Measurements from ENCODE around the gene PHF11. TPM values are rescaled to one million over a fixed set of nuclear protein-coding genes. Genes with fewer than 3 reads are reported as not detected.
"Not testable (repeated sequence)": the region's sequence is repeated elsewhere in the genome, so short reads cannot be mapped to it uniquely, and the experiment has no call there.

PHF11 gene
- total RNA-seq: 14.5 and 20.9 TPM in 2 replicates
- polyA plus RNA-seq (2012): 13.4 TPM

DNA sequence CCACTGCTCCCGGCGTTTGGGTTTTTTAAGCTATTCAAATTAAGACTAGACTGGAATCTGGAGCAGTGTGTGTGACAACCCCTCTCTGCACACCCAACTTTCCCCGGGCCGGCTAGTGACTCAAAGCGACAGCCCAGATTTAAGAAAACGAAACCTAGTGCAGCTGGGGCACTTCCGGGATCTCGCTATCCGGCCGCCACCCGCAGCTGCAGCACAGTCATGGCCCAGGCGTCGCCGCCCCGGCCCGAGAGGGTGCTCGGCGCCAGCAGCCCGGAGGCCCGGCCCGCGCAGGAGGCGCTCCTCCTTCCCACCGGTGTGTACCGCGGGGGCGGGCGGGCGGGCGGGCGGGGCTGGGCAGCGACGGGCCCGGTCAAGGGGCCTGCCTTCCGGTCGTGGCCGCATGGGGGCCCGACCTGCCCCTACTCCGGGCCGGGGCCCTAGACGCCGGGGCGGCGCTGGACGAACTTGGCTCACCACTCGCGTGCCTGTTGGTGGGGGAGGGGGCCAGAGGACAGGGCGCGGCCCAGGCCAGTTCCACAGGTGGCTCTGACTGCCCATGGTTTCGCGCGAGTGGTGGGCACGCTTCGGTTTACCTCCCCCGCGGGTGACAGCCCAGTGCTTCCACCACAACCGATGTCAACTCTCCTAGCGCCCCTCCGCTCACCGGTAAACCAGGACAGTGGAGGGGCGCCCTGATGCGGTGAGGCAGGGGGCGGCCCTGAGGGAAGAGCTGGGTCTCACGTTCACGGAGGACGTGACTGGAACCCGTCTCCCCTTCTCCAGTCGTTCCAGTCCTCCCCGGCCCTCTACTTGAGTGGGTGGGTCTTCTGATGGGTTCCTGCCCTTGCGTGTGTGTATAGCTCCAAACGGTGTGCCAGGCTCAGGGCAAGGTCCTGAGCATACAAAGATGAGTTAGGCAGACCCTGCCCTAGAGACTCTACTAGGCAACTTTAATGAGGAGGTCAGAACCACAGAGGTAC, at the start of gene PHF11:
TSS of gene PHF11 (plus strand) at position 171 of the 980 bp plus-strand sequence. CDS start at position 220, 49 bp downstream.
- DNase-seq (ENCODE audit: low read depth): peak; percentile 80

DNA sequence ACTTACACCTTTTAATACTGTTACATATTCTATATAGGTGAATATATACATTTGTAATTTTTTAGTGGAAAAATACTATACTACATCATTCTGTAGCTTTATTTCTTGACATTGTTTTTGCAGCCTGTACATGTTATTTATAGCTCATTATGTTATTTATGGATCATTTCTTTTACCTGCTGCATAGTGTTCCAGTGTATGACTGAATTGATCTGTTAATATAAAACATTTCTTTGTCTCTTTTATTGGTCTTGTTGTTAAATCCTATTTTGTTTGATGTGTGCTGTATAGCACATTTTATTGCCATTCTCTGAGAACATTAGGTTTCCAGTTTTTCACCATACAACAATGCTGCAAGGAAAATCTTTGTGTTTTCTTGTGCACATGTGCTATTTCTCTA, 49.3 kb upstream of the PHF11 start:
- no peak for DNase-seq (ENCODE audit: low read depth)

DNA sequence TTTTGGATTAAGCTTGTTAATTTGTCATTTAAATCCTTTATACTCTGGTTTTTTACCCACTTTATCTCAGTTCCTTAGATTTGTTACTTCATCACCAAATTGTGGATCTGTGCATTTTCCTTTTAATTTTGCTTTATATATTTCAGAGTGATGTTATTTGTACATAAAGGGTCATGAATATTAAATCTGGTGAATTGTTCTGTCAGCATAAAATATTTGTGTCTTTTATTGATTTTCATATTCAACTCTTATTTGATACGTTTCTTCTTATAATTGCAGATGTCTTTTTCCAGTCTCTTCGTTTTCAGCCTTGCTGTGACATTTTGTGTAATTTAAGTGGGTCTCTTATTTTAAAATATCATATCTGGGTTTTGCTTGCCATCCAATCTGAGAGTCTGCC, 47.0 kb upstream of the PHF11 start:
- no peak for DNase-seq (ENCODE audit: low read depth)

DNA sequence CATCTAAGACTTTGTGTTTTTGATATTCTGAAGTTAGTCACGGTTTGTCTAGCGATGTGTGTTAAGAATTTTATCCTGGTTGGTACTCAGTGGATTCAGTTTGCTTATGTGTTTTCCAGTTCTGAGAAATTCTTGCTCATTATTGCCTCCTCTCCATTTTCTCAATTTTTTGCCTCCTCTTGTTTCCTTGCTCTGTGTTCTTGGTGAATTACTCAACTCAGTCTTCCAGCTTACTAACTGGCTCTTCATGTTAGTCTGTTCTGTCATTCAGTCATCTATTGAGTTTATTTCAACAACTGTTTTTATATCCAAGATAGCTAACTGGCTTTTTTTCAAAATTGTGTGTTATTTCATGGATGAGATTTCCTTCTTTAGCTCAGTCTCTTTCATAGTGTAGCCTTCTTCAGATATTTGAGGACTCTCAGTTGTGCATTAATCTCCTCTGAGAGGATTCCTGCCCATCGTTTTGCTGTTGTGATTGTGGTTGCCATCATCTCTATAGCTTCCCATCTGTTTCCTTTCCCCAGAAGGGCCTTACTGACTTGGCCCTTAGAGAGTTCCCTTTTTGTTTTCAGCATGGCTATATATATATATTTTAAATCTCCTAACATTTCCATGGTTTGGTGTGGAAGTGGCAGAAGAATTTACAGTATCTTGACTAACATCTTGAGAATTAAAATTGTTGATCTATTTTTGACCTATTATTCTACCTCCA, 45.5 kb upstream of the PHF11 start:
- DNase-seq (ENCODE audit: low read depth): no peak

DNA sequence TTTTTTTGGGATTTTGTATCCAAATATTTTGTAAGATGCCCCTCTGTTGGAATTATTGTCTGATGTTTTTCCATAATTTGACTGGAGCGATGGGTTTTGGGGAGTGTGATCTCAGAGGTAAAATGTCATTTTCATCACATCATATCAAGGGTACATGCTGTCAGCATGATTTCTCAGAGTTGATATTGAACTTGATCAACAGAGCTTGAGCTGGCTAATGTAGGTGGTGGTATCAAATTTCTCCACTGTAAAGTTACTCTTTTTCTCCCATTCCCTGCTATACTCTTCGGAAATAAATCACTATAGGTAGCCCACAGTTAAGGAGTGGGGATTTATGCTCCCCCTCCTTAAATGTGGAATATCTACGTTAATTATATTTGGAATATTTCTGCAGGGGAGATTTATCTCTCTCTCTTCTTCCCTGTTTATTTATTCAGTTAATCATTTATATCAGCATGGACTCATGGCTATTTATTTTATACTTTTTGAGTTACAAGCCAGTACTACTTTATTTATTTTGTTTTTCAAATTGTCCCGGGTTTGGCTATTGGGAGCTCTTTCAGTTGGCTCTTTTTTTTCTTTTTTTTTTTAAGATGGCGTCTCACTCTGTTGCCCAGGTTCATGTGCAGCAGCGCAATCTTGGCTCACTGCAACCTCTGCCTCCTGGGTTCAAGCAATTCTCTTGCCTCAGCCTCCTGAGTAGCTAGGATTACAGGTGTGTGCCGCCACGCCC, 42.9 kb upstream of the PHF11 start:
- no peak for DNase-seq (ENCODE audit: low read depth)

DNA sequence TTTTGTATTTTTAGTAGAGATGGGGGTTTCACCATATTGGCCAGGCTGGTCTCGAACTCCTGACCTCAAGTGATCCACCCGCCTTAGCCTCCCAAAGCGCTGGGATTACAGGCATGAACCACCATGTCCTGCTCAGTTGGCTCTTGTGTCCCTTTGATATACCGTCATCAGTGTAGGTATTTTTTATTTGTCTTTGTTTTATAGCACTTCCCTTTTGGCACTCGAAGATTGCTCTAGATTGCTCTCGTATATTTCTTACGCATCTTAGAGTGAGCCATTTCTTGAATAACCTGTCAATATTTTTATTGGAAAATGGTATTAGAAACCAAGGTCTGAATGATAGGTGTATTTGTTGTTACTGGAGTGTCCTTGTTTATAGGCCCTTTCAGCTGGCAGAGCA, 42.3 kb upstream of the PHF11 start:
- no peak for DNase-seq (ENCODE audit: low read depth)

DNA sequence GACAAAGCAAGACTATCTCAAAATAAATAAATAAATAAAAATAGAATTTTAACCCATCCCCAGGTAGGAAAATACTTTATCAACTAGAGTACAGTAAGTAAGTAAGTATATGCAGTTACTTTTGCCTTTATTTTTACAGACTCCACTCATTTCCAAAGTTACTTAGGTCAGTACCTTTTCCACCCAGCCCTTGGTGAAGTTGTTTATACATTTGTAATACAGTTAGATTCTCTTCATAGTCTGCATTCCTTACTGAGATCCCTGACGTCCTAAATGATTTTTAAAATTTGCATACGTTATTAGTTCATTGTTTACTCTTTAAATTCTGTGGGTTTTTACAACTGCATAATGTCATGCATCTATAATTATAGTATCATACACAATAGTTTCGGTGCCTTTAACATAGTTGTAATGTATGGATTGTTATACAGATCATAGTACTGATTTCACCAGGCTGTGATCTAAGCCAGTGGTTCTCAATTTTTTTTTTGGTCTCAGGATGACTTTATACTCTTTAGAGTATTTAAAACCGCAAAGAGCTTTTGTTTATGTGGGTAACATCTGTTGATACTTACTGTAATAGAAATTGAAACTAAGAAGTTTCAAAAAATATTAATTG, 41.3 kb upstream of the PHF11 start:
- DNase-seq (ENCODE audit: low read depth): no peak

DNA sequence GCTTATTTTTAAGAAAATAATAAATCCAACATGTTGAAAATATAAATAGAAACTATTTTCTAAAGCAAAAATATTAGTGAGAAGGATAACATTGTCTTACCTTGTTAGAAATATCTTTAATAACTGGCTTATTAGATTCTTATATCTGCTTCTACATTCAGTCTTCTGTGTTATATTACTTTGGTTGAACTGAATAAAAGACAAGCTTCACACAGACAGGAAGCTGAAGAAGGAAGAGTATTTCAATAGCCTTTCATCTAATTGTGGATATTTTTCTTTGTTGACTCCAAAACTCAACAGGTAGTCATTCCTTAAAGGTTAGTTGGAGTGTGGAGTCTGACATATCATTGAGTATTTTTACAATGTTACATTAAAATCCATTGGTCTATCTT, 40.8 kb upstream of the PHF11 start:
- no peak for DNase-seq (ENCODE audit: low read depth)

DNA sequence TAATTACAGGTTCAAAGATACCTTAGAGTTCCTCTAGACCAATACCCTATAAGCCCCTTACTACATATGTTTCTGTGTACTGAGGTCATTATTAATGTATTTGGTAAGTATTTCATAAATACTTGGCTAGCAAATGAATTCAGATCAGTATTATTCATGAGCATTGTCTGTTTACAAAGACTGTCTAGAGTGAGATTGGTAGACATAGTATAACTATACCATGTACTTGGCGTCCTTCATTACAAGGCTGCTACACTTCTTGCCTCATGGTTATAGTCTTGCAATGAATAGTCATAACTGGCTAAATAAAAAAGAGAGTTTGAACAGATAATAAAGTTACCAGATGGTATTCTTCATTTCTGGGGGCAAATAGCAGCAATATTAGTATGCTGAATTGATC, 39.6 kb upstream of the PHF11 start:
- no peak for DNase-seq (ENCODE audit: low read depth)

DNA sequence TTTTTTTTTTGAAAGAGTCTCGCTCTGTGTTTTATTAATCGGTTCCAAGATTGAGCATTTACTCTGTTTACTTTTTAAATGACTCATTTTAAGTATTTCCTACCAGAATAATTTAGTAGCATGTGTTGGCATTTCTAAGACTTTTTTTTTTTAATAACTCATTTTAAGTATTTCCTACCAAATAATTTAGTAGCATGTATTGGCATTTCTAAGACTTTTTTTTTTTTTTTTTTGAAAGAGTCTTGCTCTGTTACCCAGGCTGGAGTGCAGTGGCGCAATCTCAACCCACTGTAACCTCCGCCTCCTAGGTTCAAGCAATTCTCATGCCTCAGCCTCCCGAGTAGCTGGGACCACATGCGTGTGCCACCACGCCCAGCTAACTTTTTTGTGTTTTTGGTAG, 38.5 kb upstream of the PHF11 start:
- DNase-seq (ENCODE audit: low read depth): no peak

DNA sequence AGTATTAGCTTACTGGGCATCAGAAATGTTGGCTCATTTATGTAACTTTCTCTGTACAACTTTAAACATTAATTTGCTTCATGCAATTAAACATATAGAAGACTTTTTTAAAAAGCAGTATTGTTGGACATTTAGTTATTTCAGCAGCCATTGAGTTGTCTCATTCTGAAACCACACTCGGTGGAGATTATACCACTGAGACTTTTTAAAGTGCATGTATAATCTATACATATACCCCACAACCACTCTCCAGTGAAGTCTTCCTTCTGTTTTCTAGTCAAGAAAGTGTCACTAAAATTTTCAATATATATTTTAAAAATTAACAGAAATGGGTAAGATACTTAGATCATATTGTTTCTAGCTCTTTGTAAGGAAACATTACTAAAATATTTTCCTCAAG, 36.2 kb upstream of the PHF11 start:
- no peak for DNase-seq (ENCODE audit: low read depth)

DNA sequence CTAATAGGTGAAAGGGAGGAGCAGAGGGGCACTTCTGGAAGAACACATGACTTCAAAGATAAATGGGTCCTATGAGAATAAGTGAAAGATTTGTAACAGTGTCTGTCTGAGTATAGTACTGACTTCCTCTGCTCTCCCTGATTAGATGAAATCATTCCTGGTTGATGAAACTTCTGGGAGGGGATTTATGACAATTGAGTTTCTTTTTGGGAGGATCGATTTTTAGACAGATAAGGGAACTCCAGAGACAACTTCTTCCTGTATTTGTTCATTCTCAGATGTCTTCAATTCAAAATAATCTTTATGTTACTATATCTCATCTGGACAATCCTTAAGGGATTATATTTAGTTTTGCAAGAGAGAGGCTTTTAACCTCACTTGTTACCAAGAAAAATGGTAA, 31.7 kb upstream of the PHF11 start:
- no peak for DNase-seq (ENCODE audit: low read depth)

DNA sequence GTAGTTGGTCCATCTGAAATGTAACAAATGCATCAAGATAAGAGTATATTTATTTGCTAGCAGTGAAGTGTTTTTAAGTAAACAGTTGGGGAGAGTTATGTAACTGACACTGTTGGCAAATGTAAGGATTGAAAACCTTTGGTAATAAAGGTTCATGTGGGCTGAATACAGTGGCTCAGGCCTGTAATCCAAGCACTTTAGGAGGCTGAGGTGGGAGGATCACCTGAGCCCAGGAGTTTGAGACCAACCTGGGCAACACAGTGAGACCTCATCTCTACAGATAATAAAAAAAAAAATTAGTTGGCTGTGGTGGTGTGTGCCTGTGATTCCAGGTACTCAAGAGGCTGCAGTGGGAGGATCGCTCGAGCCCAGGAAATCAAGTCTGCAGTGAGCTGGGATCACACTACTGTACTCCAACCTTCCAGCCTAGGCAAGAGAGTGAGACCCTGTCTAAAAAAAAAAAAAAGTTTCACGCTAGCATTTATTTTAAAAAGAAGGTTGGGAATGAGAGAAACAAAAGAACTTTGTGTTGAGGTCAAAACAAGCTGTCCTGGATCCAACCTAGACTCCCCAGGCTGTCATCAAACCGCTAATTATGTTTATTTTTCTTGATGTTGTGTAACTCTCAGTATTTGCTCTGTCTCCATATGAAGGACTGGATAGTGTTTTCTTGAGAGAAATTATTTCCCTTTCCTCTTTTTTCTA, 31.0 kb upstream of the PHF11 start:
- DNase-seq (ENCODE audit: low read depth): no peak

DNA sequence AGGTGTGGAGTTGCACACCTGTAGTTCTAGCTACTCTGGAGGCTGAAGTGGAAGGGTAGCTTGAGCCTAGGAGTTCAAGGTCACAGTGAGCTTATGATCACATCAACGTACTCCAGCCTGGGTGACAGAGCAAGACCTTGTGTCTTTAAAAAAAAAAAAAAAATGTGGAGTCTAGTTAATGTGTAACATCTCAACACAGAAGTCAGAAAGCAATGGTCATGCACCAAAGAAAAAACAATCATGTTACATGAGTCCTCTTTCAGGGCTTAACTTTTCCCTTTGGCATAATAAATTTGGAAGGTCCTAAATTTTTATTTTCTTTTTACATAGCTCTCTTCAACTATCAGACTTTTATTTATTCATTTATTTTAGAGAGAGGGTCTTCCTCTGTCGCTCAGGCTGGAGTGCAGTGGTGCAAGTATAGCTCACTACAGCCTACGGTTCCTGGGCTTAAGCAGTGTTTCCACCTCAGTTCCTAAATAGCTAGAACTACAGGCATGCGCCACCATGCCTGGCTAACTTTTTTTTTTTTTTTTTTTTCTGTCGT, 29.4 kb upstream of the PHF11 start:
- DNase-seq (ENCODE audit: low read depth): no peak

DNA sequence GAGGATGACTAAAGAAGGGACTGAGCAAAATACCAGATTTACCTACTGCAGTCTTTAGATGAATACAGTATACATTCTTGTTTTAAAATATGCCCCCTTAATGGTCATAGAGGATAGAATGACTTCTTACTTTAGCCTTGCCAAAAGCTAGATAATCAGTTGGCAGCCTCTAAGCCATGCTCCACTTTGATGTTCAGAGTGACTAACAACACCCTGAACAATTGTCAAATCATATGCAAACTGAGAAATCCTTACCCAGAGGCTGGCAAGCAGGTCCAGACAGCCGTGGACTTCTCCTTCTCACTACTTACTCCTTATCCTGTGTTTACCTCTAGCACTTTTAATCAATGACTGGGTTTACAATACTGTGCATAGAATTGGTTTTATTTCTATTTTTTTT, 23.6 kb upstream of the PHF11 start:
- no peak for DNase-seq (ENCODE audit: low read depth)

DNA sequence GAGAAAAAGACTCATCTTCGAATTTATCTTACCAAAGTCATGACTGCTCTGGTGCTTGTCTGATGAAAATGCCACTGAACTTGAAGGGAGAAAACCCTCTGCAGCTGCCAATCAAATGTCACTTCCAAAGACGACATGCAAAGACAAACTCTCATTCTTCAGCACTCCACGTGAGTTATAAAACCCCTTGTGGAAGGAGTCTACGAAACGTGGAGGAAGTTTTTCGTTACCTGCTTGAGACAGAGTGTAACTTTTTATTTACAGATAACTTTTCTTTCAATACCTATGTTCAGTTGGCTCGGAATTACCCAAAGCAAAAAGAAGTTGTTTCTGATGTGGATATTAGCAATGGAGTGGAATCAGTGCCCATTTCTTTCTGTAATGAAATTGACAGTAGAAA, 19.2 kb upstream of the PHF11 start:
- no peak for DNase-seq (ENCODE audit: low read depth)

DNA sequence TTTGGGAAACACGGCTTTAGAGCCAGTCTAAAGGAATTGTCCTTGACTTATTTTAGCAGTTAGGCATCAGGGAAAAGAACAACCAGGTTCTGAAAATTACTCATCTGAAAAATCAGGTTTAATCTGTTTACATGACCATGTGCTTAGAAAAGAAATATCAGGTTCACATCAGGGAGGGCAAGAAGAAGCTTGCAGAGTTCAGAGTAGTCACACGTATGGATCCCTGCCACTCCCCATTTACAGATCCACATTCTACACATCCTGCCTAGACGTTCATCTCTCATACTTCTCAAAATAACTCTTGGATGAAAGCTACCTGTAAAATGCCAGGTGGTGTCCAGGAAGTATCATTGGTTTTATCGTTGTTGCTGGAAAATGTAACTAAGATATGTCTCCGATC, 14.0 kb upstream of the PHF11 start:
- DNase-seq (ENCODE audit: low read depth): no peak

DNA sequence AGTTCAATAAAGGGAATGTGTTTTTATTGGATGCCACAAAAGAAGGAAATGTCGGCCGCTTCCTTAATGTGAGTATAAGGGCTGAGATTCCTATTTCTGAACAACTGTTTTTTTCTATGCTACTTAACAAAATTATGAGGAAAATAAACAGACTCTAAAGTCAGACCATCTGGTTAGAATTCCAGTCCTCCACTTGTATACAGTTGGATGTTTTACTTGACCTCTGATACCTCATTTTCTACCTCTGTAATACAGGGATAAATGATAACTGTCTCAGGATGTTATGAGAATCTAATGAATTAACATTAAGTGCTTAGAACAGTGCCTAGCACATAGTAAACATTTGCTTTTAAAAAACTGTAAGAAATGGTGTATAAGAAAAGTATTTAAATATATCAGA, 7.2 kb upstream of the PHF11 start:
- DNase-seq (ENCODE audit: low read depth): no peak

DNA sequence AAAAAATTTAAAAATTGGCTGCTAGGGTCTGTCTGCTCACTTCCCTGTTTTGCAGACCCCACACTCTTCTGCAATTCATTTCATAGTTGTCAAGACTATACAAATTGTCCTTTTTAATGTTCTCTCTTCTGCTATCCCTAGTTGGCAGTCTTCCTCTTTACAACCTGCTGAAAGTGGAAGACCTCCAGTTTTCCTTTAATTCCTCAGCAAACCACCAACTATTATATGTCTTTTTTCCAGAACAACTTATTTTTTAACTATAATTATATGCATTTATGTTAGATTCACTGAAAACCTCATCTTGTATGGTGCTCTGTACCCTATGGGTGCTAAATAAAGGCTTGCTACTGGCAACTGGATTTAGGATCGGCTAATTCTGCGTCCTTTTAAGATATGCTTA, 1.1 kb upstream of the PHF11 start:
- DNase-seq (ENCODE audit: low read depth): no peak

DNA sequence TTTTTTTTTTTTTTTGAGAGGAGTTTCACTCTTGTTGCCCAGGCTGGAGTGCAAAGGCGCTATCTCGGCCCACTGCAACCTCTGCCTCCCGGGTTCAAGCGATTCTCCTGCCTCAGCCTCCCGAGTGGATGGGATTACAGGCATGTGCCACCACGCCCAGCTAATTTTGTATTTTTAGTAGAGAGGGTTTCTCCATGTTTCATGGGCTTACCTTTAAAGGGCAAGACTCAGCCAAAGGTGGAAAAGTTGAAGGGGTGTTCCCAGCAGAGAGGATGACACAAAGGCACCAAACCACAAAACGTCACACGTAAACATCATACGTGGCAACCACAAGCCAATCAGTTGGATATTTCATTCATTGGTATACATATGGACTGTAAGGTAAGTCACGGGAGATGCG, 1.1 kb downstream of the PHF11 start:
- not testable (repeated sequence) for DNase-seq (ENCODE audit: low read depth)
